Small intestine (tissue), 7 donors: ENCODE results near the gene ELANE. TPM values are rescaled to one million over a fixed set of nuclear protein-coding genes. Genes with fewer than 3 reads are reported as not detected.
"Not testable (repeated sequence)": the region's sequence is repeated elsewhere in the genome, so short reads cannot be mapped to it uniquely, and the experiment has no call there.

Experiments used
- DNase-seq, 2 donors: peaks; one replicate each; pipeline versions ENCODE4 v3.0.0 to v3.0.0-alpha.2; 2013
- FAIRE-seq: peaks from 2 replicates; lab custom pipeline; 2012; peaks lifted over from hg19 to GRCh38; lab: Jason Lieb, UNC
- H3K27ac ChIP-seq, 3 donors: one replicate each; pipeline ENCODE4 v1.5.1; 2013; ENCODE audit warnings: low read length in 2 of 3, mild to moderate bottlenecking in 2 of 3, control low read depth in 1 of 3, inconsistent platforms in 1 of 3, low read depth in 1 of 3, moderate library complexity in 1 of 3
- H3K27me3 ChIP-seq, 3 donors: one replicate each; pipeline ENCODE4 v1.6.1; 2013; ENCODE audit warnings: low read length in 3 of 3, inconsistent platforms in 1 of 3; ENCODE audit not compliant: control insufficient read depth in 3 of 3, insufficient read depth in 3 of 3
- H3K36me3 ChIP-seq, 3 donors: one replicate each; pipeline ENCODE4 v1.6.1; 2013; ENCODE audit warnings: low read length in 3 of 3, inconsistent platforms in 1 of 3, low read depth in 1 of 3, mild to moderate bottlenecking in 1 of 3, moderate library complexity in 1 of 3; ENCODE audit not compliant: control insufficient read depth in 3 of 3, insufficient read depth in 2 of 3
- H3K4me1 ChIP-seq, 3 donors: one replicate each; pipeline ENCODE4 v1.6.1; 2013; ENCODE audit warnings: low read length in 2 of 3, inconsistent platforms in 1 of 3, low read depth in 1 of 3, mild to moderate bottlenecking in 1 of 3, moderate library complexity in 1 of 3; ENCODE audit not compliant: control insufficient read depth in 3 of 3, insufficient read depth in 2 of 3
- H3K4me3 ChIP-seq, 3 donors: one replicate each; pipeline ENCODE4 v1.5.1; 2013; ENCODE audit warnings: low read length in 3 of 3, control low read depth in 1 of 3, inconsistent platforms in 1 of 3, low read depth in 1 of 3, mild to moderate bottlenecking in 1 of 3, moderate library complexity in 1 of 3
- H3K9me3 ChIP-seq, 2 donors: one replicate each; pipeline ENCODE4 v1.6.1; 2013; ENCODE audit warnings: low read depth in 1 of 2, low read length in 1 of 2; ENCODE audit not compliant: control insufficient read depth in 2 of 2, insufficient read depth in 1 of 2
- WGBS, 3 donors: extraction: QIAGEN DNeasy Blood & Tissue Kit; methylation state at CpG; one replicate each; pipeline ENCODE4 v1.1.7; 2013; 5-methylcytosine and 5-hydroxymethylcytosine counted together
- polyA plus RNA-seq, 4 donors: library from polyadenylated mRNA; stranded (reverse) in 3 of 4; unstranded in 1 of 4; fragments of 200-250 nt in 3 of 4; fragments of 120-200 nt in 1 of 4; gene quantifications; one replicate each; pipeline versions ENCODE4 v1.2.1 to v1.2.3, GENCODE V29; 2013
- donor health status: healthy with polysubstance abuse.
- donor health status: control.
- donor health status: control.
- donor health status: Bipolar disorder and iron deficiency.
- donor health status: healthy.

ELANE gene
- polyA plus RNA-seq, 4 donors: 0.09 to 1.8 TPM; not detected in 2

- WGBS, 3 donors: 59 to 71% (median 71%) methylated on average over 18 of the region's 18 CpGs
- DNase-seq (no peak), FAIRE-seq (no peak)
- Histone ChIP-seq H3K4me3 (no peak overlapping the region), H3K4me1 (no peaks in the 10 kb centered on the region), H3K36me3 (no peaks in the 10 kb centered on the region), H3K9me3 (no peaks in the 10 kb centered on the region), H3K27me3 (peaks cover 0 to 25% (median 9%) of the 10 kb centered on the region in 3 donors), H3K27ac (no peak overlapping the region)
Measured at GRCh38 chr19:829129-829758, 22.9 kb upstream of the ELANE start.

- DNase-seq: no peak
- no peaks in the 10 kb centered on the region for H3K9me3 ChIP-seq
- H3K4me3 ChIP-seq: no peak overlapping the region
- no peaks in the 10 kb centered on the region for H3K4me1 ChIP-seq
- no peak overlapping the region for H3K27ac ChIP-seq
- H3K27me3 ChIP-seq: peaks cover 5 to 30% (median 14%) of the 10 kb centered on the region in 3 donors
- 23 to 54% (median 36%) methylated on average over 31 to 38 of the region's 38 CpGs for WGBS, 3 donors
- H3K36me3 ChIP-seq: no peaks in the 10 kb centered on the region
- no peak for FAIRE-seq
Measured at GRCh38 chr19:831407-832369, 20.4 kb upstream of the ELANE start.

GRCh38 chr19:834216-834615 is 17.9 kb upstream of the ELANE start:
- H3K27me3 ChIP-seq: peaks cover 5 to 36% (median 10%) of the 10 kb centered on the region in 3 donors
- DNase-seq: no peak
- no peak overlapping the region for H3K27ac ChIP-seq
- no peak for FAIRE-seq
- no peak overlapping the region for H3K4me3 ChIP-seq
- 74 to 81% (median 77%) methylated on average over 24 of the region's 24 CpGs for WGBS, 3 donors
- H3K36me3 ChIP-seq: no peaks in the 10 kb centered on the region
- no peaks in the 10 kb centered on the region for H3K9me3 ChIP-seq
- H3K4me1 ChIP-seq: no peaks in the 10 kb centered on the region

GRCh38 chr19:835210-835810 is 16.8 kb upstream of the ELANE start:
- WGBS, 3 donors: 68 to 73% (median 70%) methylated on average over 31 to 36 of the region's 36 CpGs
- Histone ChIP-seq H3K27ac (no peak overlapping the region), H3K9me3 (no peaks in the 10 kb centered on the region), H3K36me3 (no peaks in the 10 kb centered on the region), H3K4me3 (no peak overlapping the region), H3K4me1 (no peaks in the 10 kb centered on the region), H3K27me3 (peaks cover 5 to 32% (median 8%) of the 10 kb centered on the region in 3 donors)
- FAIRE-seq: no peak
- no peak for DNase-seq

- no peaks in the 10 kb centered on the region for H3K9me3 ChIP-seq
- FAIRE-seq: no peak
- H3K4me3 ChIP-seq: no peak within 1 kb of the TSS
- WGBS, 3 donors: 43 to 67% (median 43%) methylated on average over 23 to 24 of the region's 24 CpGs
- peaks cover 5 to 53% (median 13%) of the 10 kb centered on the region in 3 donors for H3K27me3 ChIP-seq
- DNase-seq: no peak
- peaks cover 0 to 5% (median 0%) of the 10 kb centered on the region in 3 donors for H3K4me1 ChIP-seq
- no peaks in the 10 kb centered on the region for H3K36me3 ChIP-seq
- no peak within 1 kb of the TSS for H3K27ac ChIP-seq
Measured at GRCh38 chr19:840519-841206, 11.4 kb upstream of the ELANE start, which contains the start of gene PRTN3. PRTN3 (plus strand) TSS chr19:840999; CDS start chr19:841009, 10 bp downstream.

GRCh38 chr19:842802-843179 is 9.3 kb upstream of the ELANE start:
- not testable (repeated sequence) for H3K4me3 ChIP-seq, FAIRE-seq, H3K36me3 ChIP-seq, DNase-seq, H3K4me1 ChIP-seq, H3K9me3 ChIP-seq, H3K27ac ChIP-seq
- 68 to 79% (median 72%) methylated on average over 7 of the region's 7 CpGs for WGBS, 3 donors
- H3K27me3 ChIP-seq: peaks cover 4 to 61% (median 10%) of the 10 kb centered on the region in 3 donors

GRCh38 chr19:843180-843835 is 8.8 kb upstream of the ELANE start:
- DNase-seq (no peak), FAIRE-seq (no peak)
- no peaks in the 10 kb centered on the region for H3K9me3 ChIP-seq
- 2 to 4% (median 3%) methylated on average over 35 to 46 of the region's 46 CpGs for WGBS, 3 donors
- H3K36me3 ChIP-seq: no peaks in the 10 kb centered on the region
- peaks cover 4 to 66% (median 10%) of the 10 kb centered on the region in 3 donors for H3K27me3 ChIP-seq
- peaks cover 0 to 5% (median 0%) of the 10 kb centered on the region in 3 donors for H3K4me1 ChIP-seq
- no peak overlapping the region for H3K27ac ChIP-seq
- H3K4me3 ChIP-seq: no peak overlapping the region
